PC-9 (cell line): ENCODE data around the gene FXYD3. TPM values are rescaled to one million over a fixed set of nuclear protein-coding genes. Genes with fewer than 3 reads are reported as not detected.
A peak's percentile ranks its signal among the peaks of the same experiment; 100 is the strongest.

ENCODE experiments used
- BruUV-seq: library from RNA; stranded (reverse); fragments of 400-500 nt; replicated peaks from 2 replicates; lab custom pipeline; 2021; lab: Mats Ljungman, UMichigan
- CTCF ChIA-PET: fragments of 300-600 bp; sonication (Branson Sonifier 250); formaldehyde crosslinking; loops from one replicate; lab custom pipeline; 2022; ENCODE audit warnings: antibody characterized with exemption; lab: Charles Lee
- POLR2A ChIA-PET: fragments of 300-600 bp; sonication (Branson Sonifier 250); formaldehyde crosslinking; loops from one replicate; lab custom pipeline; 2022; ENCODE audit warnings: antibody characterized with exemption; ENCODE audit not compliant: unreplicated experiment; lab: Charles Lee
- DNase-seq, 2 experiments: peaks; one replicate each; pipeline versions ENCODE4 v3.0.0 to v3.0.0-alpha.2; 2015 to 2022; ENCODE audit warnings: mixed read lengths in 1 of 2
- H2AFZ ChIP-seq: fragments of 200-600 bp; sonication (generic); 2 replicates; pipeline ENCODE4 v1.8.1; 2017; ENCODE audit warnings: antibody characterized with exemption
- H3F3A ChIP-seq: fragments of 200-600 bp; sonication (generic); 2 replicates; pipeline ENCODE4 v1.8.1; 2017; ENCODE audit warnings: antibody characterized with exemption, mild to moderate bottlenecking, low read depth; ENCODE audit not compliant: insufficient read depth
- H3K27ac ChIP-seq: fragments of 200-600 bp; sonication (generic); 2 replicates; pipeline ENCODE4 v1.6.1; 2016; ENCODE audit warnings: mixed run types
- H3K27me3 ChIP-seq: fragments of 200-600 bp; sonication (generic); 2 replicates; pipeline ENCODE4 v1.6.1; 2016; ENCODE audit warnings: low read depth, mixed run types; ENCODE audit not compliant: insufficient read depth
- H3K36me3 ChIP-seq: fragments of 200-600 bp; sonication (generic); 2 replicates; pipeline ENCODE4 v1.6.1; 2016; ENCODE audit warnings: low read depth, mixed run types
- H3K4me1 ChIP-seq: fragments of 200-600 bp; sonication (generic); replicated peaks from 2 replicates; pipeline ENCODE4 v1.6.1; 2016; ENCODE audit warnings: mixed run types; ENCODE audit not compliant: insufficient read depth
- H3K4me2 ChIP-seq: fragments of 200-600 bp; sonication (generic); 2 replicates; pipeline ENCODE4 v1.6.1; 2017; ENCODE audit warnings: mixed run types
- H3K4me3 ChIP-seq: fragments of 200-600 bp; sonication (generic); 2 replicates; pipeline ENCODE4 v1.6.1; 2016; ENCODE audit warnings: mixed run types
- H3K79me2 ChIP-seq: fragments of 200-600 bp; sonication (generic); 2 replicates; pipeline ENCODE4 v1.6.1; 2017; ENCODE audit warnings: low read depth, mixed run types
- H3K9me2 ChIP-seq: fragments of 200-600 bp; sonication (generic); 2 replicates; pipeline ENCODE4 v1.8.1; 2017; ENCODE audit warnings: mild to moderate bottlenecking; ENCODE audit not compliant: insufficient read depth
- H3K9me3 ChIP-seq: fragments of 200-600 bp; sonication (generic); 2 replicates; pipeline ENCODE4 v1.8.1; 2016; ENCODE audit warnings: low read depth; ENCODE audit not compliant: insufficient read depth
- H4K20me1 ChIP-seq: fragments of 200-600 bp; sonication (generic); 2 replicates; pipeline ENCODE4 v1.8.1; 2017; ENCODE audit not compliant: insufficient read depth
- CTCF ChIP-seq: fragments of 200-600 bp; sonication (generic); conservative IDR thresholded peaks from 2 replicates; pipeline ENCODE4 v1.6.1; 2017; ENCODE audit warnings: mixed run types, antibody characterized with exemption, mild to moderate bottlenecking, moderate library complexity
- EZH2 ChIP-seq: fragments of 200-600 bp; sonication (generic); IDR thresholded peaks from 2 replicates; pipeline ENCODE4 v1.8.0; 2017; ENCODE audit warnings: antibody characterized with exemption, low read depth
- intact Hi-C: fragments of 100-400 bp; cut with micrococcal nuclease; formaldehyde crosslinking; loops from one replicate; pipeline ENCODE4 v1.10.0; 2022; ENCODE audit not compliant: unreplicated experiment
- total RNA-seq: library from RNA; stranded (reverse); gene quantifications from 2 replicates; pipeline ENCODE4 v1.2.3, GENCODE V29; 2021

Gene FXYD3
- total RNA-seq, 1 experiment from 2014 or later: 287 TPM

GRCh38 chr19:35153701-35154524 is 38.3 kb downstream of the FXYD3 start:
- peak overlapping the region; percentile 83 for H2AFZ ChIP-seq
- H3K4me3 ChIP-seq: peak overlapping the region; percentile 71
- ChIA-PET CTCF (interaction anchor here (0.6 to 0.7 kb wide), 4 partner anchors 9 to 208 kb away, joined by 3 to 15 read pairs (median 7); partner anchors contain the start of gene FXYD7), POLR2A (interaction anchor here (0.6 to 1.0 kb wide), 2 partner anchors 13 to 893 kb away, joined by 3 to 13 read pairs; no protein-coding TSS in a partner anchor)
- H3K9me2 ChIP-seq: no peaks in the 10 kb centered on the region
- peak in 1 of 2 experiments; percentile 57 for DNase-seq
- peak overlapping the region; percentile 66 for H3K27ac ChIP-seq
- H3K27me3 ChIP-seq: no peaks in the 10 kb centered on the region
- H3K36me3 ChIP-seq: peaks cover 20% of the 10 kb centered on the region
- H3F3A ChIP-seq: peaks cover 12% of the 10 kb centered on the region
- peak overlapping the region; percentile 95 for H3K4me2 ChIP-seq
- intact Hi-C loops: no loop called here
- peaks cover 32% of the 10 kb centered on the region for H3K4me1 ChIP-seq
- peaks cover 54% of the 10 kb centered on the region for H3K79me2 ChIP-seq
- no TSS peak for BruUV-seq
- TF ChIP-seq CTCF (peak; percentile 73), EZH2 (no peak)
- H4K20me1 ChIP-seq: 0 out of 2 replicates have a peak, but pooled peaks cover 9% of the 10 kb centered on the region
- no peaks in the 10 kb centered on the region for H3K9me3 ChIP-seq

- H2AFZ ChIP-seq: peak within 1 kb of the TSS; percentile 83
- POLR2A ChIA-PET: interaction anchor here (0.6 to 1.0 kb wide), 2 partner anchors 14 to 894 kb away, joined by 3 to 13 read pairs; no protein-coding TSS in a partner anchor
Measured at GRCh38 chr19:35154525-35155406, 39.1 kb downstream of the FXYD3 start, which contains the start of gene FXYD5. Gene FXYD5, plus strand, starts transcription at chr19:35154735. Its CDS starts 816 bp downstream, at chr19:35155551.

More at GRCh38 chr19:35154525-35155406, 39.1 kb downstream of the FXYD3 start, which contains the start of gene FXYD5:
- peak; percentile 63 to 65 for DNase-seq
- Histone ChIP-seq H3F3A (peaks cover 21% of the 10 kb centered on the region), H3K4me1 (peaks cover 32% of the 10 kb centered on the region), H3K4me3 (peak within 1 kb of the TSS; percentile 71), H3K27me3 (no peaks in the 10 kb centered on the region), H3K4me2 (peak within 1 kb of the TSS; percentile 95), H3K9me2 (no peaks in the 10 kb centered on the region), H3K27ac (peak within 1 kb of the TSS; percentile 66), H3K79me2 (peaks cover 62% of the 10 kb centered on the region), H4K20me1 (0 out of 2 replicates have a peak, but pooled peaks cover 9% of the 10 kb centered on the region), H3K9me3 (no peaks in the 10 kb centered on the region), H3K36me3 (peaks cover 28% of the 10 kb centered on the region)
- intact Hi-C loops: loop anchor here (1.0 kb wide), 1 partner anchor 94 kb away; no protein-coding TSS in a partner anchor
- no TSS peak for BruUV-seq
- CTCF ChIA-PET: interaction anchor here (0.6 to 0.7 kb wide), 3 partner anchors 9 to 207 kb away, joined by 3 to 9 read pairs (median 5); no protein-coding TSS in a partner anchor
- TF ChIP-seq EZH2 (no peak), CTCF (no peak)
